Lower lobe of right lung (tissue), 2 donors: ENCODE measurements around the gene SPRYD3. TPM values are rescaled to one million over a fixed set of nuclear protein-coding genes. Genes with fewer than 3 reads are reported as not detected.

Experiments used
- ATAC-seq, 2 donors: fragments of 200-7000 bp; cut with Tn5 transposase; one replicate each; pipeline ENCODE4 v1.9.1; 2020 to 2022; ENCODE audit warnings: mild to moderate bottlenecking in 2 of 2, moderate library complexity in 2 of 2
- DNase-seq: peaks from one replicate; pipeline ENCODE4 v3.0.0-alpha.2; 2020
- H3K27ac ChIP-seq: fragments of 200-600 bp; one replicate; pipeline ENCODE4 v1.8.0; 2022
- H3K27me3 ChIP-seq: fragments of 200-600 bp; one replicate; pipeline ENCODE4 v1.8.0; 2022; ENCODE audit warnings: low read depth
- H3K36me3 ChIP-seq: fragments of 200-600 bp; one replicate; pipeline ENCODE4 v1.8.0; 2022; ENCODE audit warnings: mild to moderate bottlenecking
- H3K4me1 ChIP-seq: fragments of 200-600 bp; one replicate; pipeline ENCODE4 v1.8.0; 2022
- H3K4me3 ChIP-seq: fragments of 200-600 bp; one replicate; pipeline ENCODE4 v1.8.0; 2022; ENCODE audit warnings: mild to moderate bottlenecking
- H3K9me3 ChIP-seq: fragments of 200-600 bp; one replicate; pipeline ENCODE4 v1.8.0; 2022
- intact Hi-C: fragments of 100-400 bp; cut with DNase I; formaldehyde crosslinking; loops from one replicate; pipeline ENCODE4 v1.11.0; 2022
- total RNA-seq: library from RNA; stranded (reverse); fragmentation: NEBNext Ultra II Directional; extraction: Animal tissue kit (Norgen Biotek cat#: 25700); gene quantifications from one replicate; pipeline ENCODE4 v1.2.1, GENCODE V29; 2021
- TF ChIP-seq, protein P1 (sequence below): fragments of 200-600 bp; IDR thresholded peaks from one replicate; pipeline ENCODE4 v1.8.0; 2022; ENCODE audit warnings: antibody characterized with exemption, mild to moderate bottlenecking
- donor health status: DM: no; HTN: yes; CAD: no; lungs with severe emphysema.

SPRYD3 gene
- total RNA-seq, 1 donor from 2014 or later = 47.9 TPM

- no peaks in the 10 kb centered on the region for H3K9me3 ChIP-seq
- no peaks in the 10 kb centered on the region for H3K27me3 ChIP-seq
- no peak overlapping the region for H3K4me3 ChIP-seq
- no peak for ATAC-seq
- H3K36me3 ChIP-seq = peaks cover 90% of the 10 kb centered on the region
- H3K27ac ChIP-seq = peak overlapping the region; percentile 24
- no peak for DNase-seq
- intact Hi-C loops = no loop called here
- peaks cover 50% of the 10 kb centered on the region for H3K4me1 ChIP-seq
- TF ChIP-seq, protein P1, sequence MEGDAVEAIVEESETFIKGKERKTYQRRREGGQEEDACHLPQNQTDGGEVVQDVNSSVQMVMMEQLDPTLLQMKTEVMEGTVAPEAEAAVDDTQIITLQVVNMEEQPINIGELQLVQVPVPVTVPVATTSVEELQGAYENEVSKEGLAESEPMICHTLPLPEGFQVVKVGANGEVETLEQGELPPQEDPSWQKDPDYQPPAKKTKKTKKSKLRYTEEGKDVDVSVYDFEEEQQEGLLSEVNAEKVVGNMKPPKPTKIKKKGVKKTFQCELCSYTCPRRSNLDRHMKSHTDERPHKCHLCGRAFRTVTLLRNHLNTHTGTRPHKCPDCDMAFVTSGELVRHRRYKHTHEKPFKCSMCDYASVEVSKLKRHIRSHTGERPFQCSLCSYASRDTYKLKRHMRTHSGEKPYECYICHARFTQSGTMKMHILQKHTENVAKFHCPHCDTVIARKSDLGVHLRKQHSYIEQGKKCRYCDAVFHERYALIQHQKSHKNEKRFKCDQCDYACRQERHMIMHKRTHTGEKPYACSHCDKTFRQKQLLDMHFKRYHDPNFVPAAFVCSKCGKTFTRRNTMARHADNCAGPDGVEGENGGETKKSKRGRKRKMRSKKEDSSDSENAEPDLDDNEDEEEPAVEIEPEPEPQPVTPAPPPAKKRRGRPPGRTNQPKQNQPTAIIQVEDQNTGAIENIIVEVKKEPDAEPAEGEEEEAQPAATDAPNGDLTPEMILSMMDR = no peak
Measured at GRCh38 chr12:53064613-53065436, 14.4 kb downstream of the SPRYD3 start.

GRCh38 chr12:53063708-53064612, 15.2 kb downstream of the SPRYD3 start:
- TF ChIP-seq, protein P1 = no peak
- peaks cover 53% of the 10 kb centered on the region for H3K4me1 ChIP-seq
- H3K9me3 ChIP-seq = no peaks in the 10 kb centered on the region
- intact Hi-C loops = no loop called here
- H3K27me3 ChIP-seq = no peaks in the 10 kb centered on the region
- H3K4me3 ChIP-seq = no peak overlapping the region
- no peak for ATAC-seq
- peak overlapping the region; percentile 24 for H3K27ac ChIP-seq
- no peak for DNase-seq
- H3K36me3 ChIP-seq = peaks cover 99% of the 10 kb centered on the region

DNA sequence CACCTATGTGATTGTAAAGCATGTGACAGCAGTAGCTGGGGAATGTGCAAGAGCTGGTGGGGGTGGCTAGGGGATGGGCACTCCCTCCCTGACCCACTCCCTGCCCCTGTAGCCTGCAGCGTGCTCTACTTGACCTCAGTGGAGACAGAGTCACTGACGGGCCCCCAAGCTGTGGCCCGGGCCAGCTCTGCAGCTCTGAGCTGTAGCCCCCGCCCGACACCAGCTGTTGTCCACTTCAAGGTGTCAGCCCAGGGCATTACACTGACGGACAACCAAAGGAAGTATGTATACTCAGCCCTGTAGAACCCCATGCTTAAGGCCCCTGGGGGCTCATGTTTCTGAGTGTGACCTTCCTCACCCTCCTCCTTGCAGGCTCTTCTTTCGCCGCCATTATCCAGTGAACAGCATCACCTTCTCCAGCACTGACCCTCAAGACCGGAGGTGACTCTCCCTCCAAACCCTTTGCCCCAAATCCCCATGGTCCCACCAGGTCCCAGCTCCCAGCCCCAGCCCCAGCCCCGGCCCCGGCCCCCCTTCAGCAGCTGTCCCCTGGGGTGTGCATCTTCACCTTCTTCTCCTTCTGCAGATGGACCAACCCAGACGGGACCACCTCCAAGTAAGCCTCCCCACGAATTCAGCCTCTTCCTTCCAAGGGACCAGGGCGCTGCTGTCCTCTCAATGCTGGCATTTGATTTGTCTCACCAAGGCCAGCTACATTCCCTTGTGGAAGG, 16.0 kb downstream of the SPRYD3 start:
- Histone ChIP-seq H3K4me1 (peaks cover 53% of the 10 kb centered on the region), H3K9me3 (no peaks in the 10 kb centered on the region), H3K4me3 (no peak overlapping the region), H3K36me3 (peaks cover 100% of the 10 kb centered on the region), H3K27ac (peak overlapping the region; percentile 24), H3K27me3 (no peaks in the 10 kb centered on the region)
- TF ChIP-seq, protein P1 = no peak
- ATAC-seq (no peak), DNase-seq (no peak)
- intact Hi-C loops = no loop called here

GRCh38 chr12:53062011-53062961, 16.9 kb downstream of the SPRYD3 start:
- no peak for DNase-seq
- Histone ChIP-seq H3K4me1 (peaks cover 53% of the 10 kb centered on the region), H3K27me3 (no peaks in the 10 kb centered on the region), H3K4me3 (no peak overlapping the region), H3K27ac (peak overlapping the region; percentile 67), H3K9me3 (no peaks in the 10 kb centered on the region), H3K36me3 (peaks cover 100% of the 10 kb centered on the region)
- TF ChIP-seq, protein P1 = no peak
- intact Hi-C loops = no loop called here
- no peak for ATAC-seq
